Muscle layer of duodenum (tissue), 2 donors: ENCODE measurements around the gene SSH2.
A peak's percentile ranks its signal among the peaks of the same experiment; 100 is the strongest.

Experiments used
- H3K27ac ChIP-seq: one replicate; pipeline ENCODE4 v1.7.0; 2013; ENCODE audit warnings: mild to moderate bottlenecking, low read length
- H3K27me3 ChIP-seq: one replicate; pipeline ENCODE4 v1.7.0; 2013; ENCODE audit warnings: low read depth, mild to moderate bottlenecking, control low read depth, low read length
- H3K36me3 ChIP-seq, 2 donors: one replicate each; pipeline ENCODE4 v1.7.0; 2013; ENCODE audit warnings: low read length in 2 of 2, control low read depth in 1 of 2, mild to moderate bottlenecking in 1 of 2; ENCODE audit not compliant: insufficient read depth in 2 of 2, control insufficient read depth in 1 of 2
- H3K4me1 ChIP-seq, 2 donors: one replicate each; pipeline ENCODE4 v1.7.0; 2013; ENCODE audit warnings: low read length in 2 of 2, mild to moderate bottlenecking in 2 of 2, control low read depth in 1 of 2, moderate library complexity in 1 of 2; ENCODE audit not compliant: insufficient read depth in 2 of 2, control insufficient read depth in 1 of 2
- H3K4me3 ChIP-seq, 2 donors: one replicate each; pipeline ENCODE4 v1.7.0; 2013; ENCODE audit warnings: low read length in 2 of 2, low read depth in 1 of 2, mild to moderate bottlenecking in 1 of 2
- H3K9me3 ChIP-seq, 2 donors: one replicate each; pipeline ENCODE4 v1.7.0; 2013; ENCODE audit warnings: low read length in 2 of 2, control low read depth in 1 of 2, mild to moderate bottlenecking in 1 of 2; ENCODE audit not compliant: control insufficient read depth in 1 of 2
- donor health status: healthy.

SSH2 gene

GRCh38 chr17:29766796-29767327 is 163.2 kb downstream of the SSH2 start:
- no peak overlapping the region for H3K4me3 ChIP-seq
- H3K9me3 ChIP-seq = no peaks in the 10 kb centered on the region
- H3K36me3 ChIP-seq = no peaks in the 10 kb centered on the region
- H3K27me3 ChIP-seq = no peaks in the 10 kb centered on the region
- no peak overlapping the region for H3K27ac ChIP-seq
- H3K4me1 ChIP-seq = no peaks in the 10 kb centered on the region

GRCh38 chr17:29764748-29765147 is 165.3 kb downstream of the SSH2 start:
- no peaks in the 10 kb centered on the region for H3K36me3 ChIP-seq
- H3K27ac ChIP-seq = no peak overlapping the region
- H3K4me1 ChIP-seq = peaks cover 4% of the 10 kb centered on the region in 2 donors
- no peaks in the 10 kb centered on the region for H3K9me3 ChIP-seq
- H3K27me3 ChIP-seq = no peaks in the 10 kb centered on the region
- H3K4me3 ChIP-seq = no peak overlapping the region

GRCh38 chr17:29764217-29764616 is 165.8 kb downstream of the SSH2 start:
- H3K9me3 ChIP-seq = no peaks in the 10 kb centered on the region
- peaks cover 4% of the 10 kb centered on the region in 2 donors for H3K4me1 ChIP-seq
- H3K4me3 ChIP-seq = no peak overlapping the region
- no peaks in the 10 kb centered on the region for H3K27me3 ChIP-seq
- H3K36me3 ChIP-seq = no peaks in the 10 kb centered on the region
- H3K27ac ChIP-seq = no peak overlapping the region

- peaks cover 4% of the 10 kb centered on the region in 2 donors for H3K4me1 ChIP-seq
- no peaks in the 10 kb centered on the region for H3K9me3 ChIP-seq
- no peak overlapping the region for H3K27ac ChIP-seq
- no peaks in the 10 kb centered on the region for H3K27me3 ChIP-seq
- H3K4me3 ChIP-seq = no peak overlapping the region
- H3K36me3 ChIP-seq = no peaks in the 10 kb centered on the region
Observed at GRCh38 chr17:29763273-29763672, 166.8 kb downstream of the SSH2 start.

GRCh38 chr17:29761040-29761761 is 168.8 kb downstream of the SSH2 start:
- H3K27me3 ChIP-seq = no peaks in the 10 kb centered on the region
- H3K4me1 ChIP-seq = peaks cover 4% of the 10 kb centered on the region in 2 donors
- H3K9me3 ChIP-seq = no peaks in the 10 kb centered on the region
- H3K36me3 ChIP-seq = peaks cover 0 to 3% of the 10 kb centered on the region in 2 donors
- peak overlapping the region; percentile 54 to 97 for H3K4me3 ChIP-seq
- peak overlapping the region; percentile 82 for H3K27ac ChIP-seq

- Histone ChIP-seq H3K4me3 (peak overlapping the region; percentile 54 to 97), H3K27ac (peak overlapping the region; percentile 82), H3K9me3 (no peaks in the 10 kb centered on the region), H3K36me3 (peaks cover 0 to 3% of the 10 kb centered on the region in 2 donors), H3K27me3 (no peaks in the 10 kb centered on the region), H3K4me1 (peaks cover 4% of the 10 kb centered on the region in 2 donors)
Observed at GRCh38 chr17:29760279-29761039, 169.6 kb downstream of the SSH2 start.

- Histone ChIP-seq H3K27me3 (no peaks in the 10 kb centered on the region), H3K4me3 (no peak overlapping the region), H3K36me3 (peaks cover 0 to 6% of the 10 kb centered on the region in 2 donors), H3K9me3 (no peaks in the 10 kb centered on the region), H3K4me1 (peaks cover 4% of the 10 kb centered on the region in 2 donors), H3K27ac (no peak overlapping the region)
Observed at GRCh38 chr17:29758255-29758654, 171.8 kb downstream of the SSH2 start.

GRCh38 chr17:29757788-29758187 is 172.2 kb downstream of the SSH2 start:
- peaks cover 0 to 6% of the 10 kb centered on the region in 2 donors for H3K36me3 ChIP-seq
- no peaks in the 10 kb centered on the region for H3K9me3 ChIP-seq
- H3K27me3 ChIP-seq = no peaks in the 10 kb centered on the region
- peaks cover 4% of the 10 kb centered on the region in 2 donors for H3K4me1 ChIP-seq
- no peak overlapping the region for H3K4me3 ChIP-seq
- no peak overlapping the region for H3K27ac ChIP-seq

- no peaks in the 10 kb centered on the region for H3K9me3 ChIP-seq
- H3K4me3 ChIP-seq = no peak overlapping the region
- H3K36me3 ChIP-seq = peaks cover 0 to 6% of the 10 kb centered on the region in 2 donors
- no peak overlapping the region for H3K27ac ChIP-seq
- H3K27me3 ChIP-seq = no peaks in the 10 kb centered on the region
- no peaks in the 10 kb centered on the region for H3K4me1 ChIP-seq
Observed at GRCh38 chr17:29753845-29754439, 176.1 kb downstream of the SSH2 start.

- peaks cover 0 to 3% of the 10 kb centered on the region in 2 donors for H3K36me3 ChIP-seq
- no peak overlapping the region for H3K27ac ChIP-seq
- H3K4me1 ChIP-seq = peaks cover 4 to 7% of the 10 kb centered on the region in 2 donors
- no peak overlapping the region for H3K4me3 ChIP-seq
- H3K9me3 ChIP-seq = no peaks in the 10 kb centered on the region
- no peaks in the 10 kb centered on the region for H3K27me3 ChIP-seq
Observed at GRCh38 chr17:29749045-29749825, 180.8 kb downstream of the SSH2 start.
